DMS79 treated with DMSO at 0.1 percent for 48 hours (cell line): ENCODE data around the gene GNB1L.

ENCODE experiments used
- DNase-seq: peaks from one replicate; lab custom pipeline; 2025; lab: John Stamatoyannopoulos, UW

Gene GNB1L

GRCh38 chr22:19733755-19734154 is 120.9 kb downstream of the GNB1L start:
- DNase-seq: no peak
